GM12878 (cell line): ENCODE results near the gene COL4A2. TPM values are rescaled to one million over a fixed set of nuclear protein-coding genes. Genes with fewer than 3 reads are reported as not detected.

Experiments used
- ATAC-seq: fragments of 200-7000 bp; cut with Tn5 transposase; 3 replicates; pipeline ENCODE4 v1.9.1; 2020; ENCODE audit warnings: mild to moderate bottlenecking, moderate library complexity
- BruUV-seq: library from RNA; stranded (reverse); fragments of 400-500 nt; replicated peaks from 2 replicates; lab custom pipeline; 2021; lab: Mats Ljungman, UMichigan
- CTCF ChIA-PET: fragments of 300-600 bp; sonication (Branson Sonifier 250); formaldehyde crosslinking; extraction: SDS; loops from one replicate; lab custom pipeline; 2021; ENCODE audit warnings: inconsistent platforms; lab: Yijun Ruan, JAX
- POLR2A ChIA-PET: fragments of 350-600 bp; formaldehyde crosslinking; extraction: SDS; loops from one replicate; lab custom pipeline; 2021; ENCODE audit warnings: inconsistent platforms; lab: Charles Lee
- RAD21 ChIA-PET: fragments of 300-600 bp; sonication (Branson Sonifier 250); formaldehyde crosslinking; loops from one replicate; lab custom pipeline; 2023; ENCODE audit warnings: antibody characterized with exemption; ENCODE audit not compliant: unreplicated experiment; lab: Charles Lee
- SMC1A ChIA-PET: fragments of 300-600 bp; sonication (Branson Sonifier 250); formaldehyde crosslinking; loops from one replicate; lab custom pipeline; 2023; ENCODE audit not compliant: unreplicated experiment, uncharacterized antibody; lab: Charles Lee
- DNase-seq: peaks from one replicate; pipeline ENCODE4 v3.0.0-alpha.2; 2011; ENCODE audit warnings: low read depth, low spot score
- FAIRE-seq: peaks from 3 replicates; lab custom pipeline; 2011; peaks lifted over from hg19 to GRCh38; lab: Jason Lieb, UNC
- H2AFZ ChIP-seq: 2 replicates; pipeline ENCODE4 v1.6.0; 2011; ENCODE audit warnings: low read depth, low read length, control low read depth; ENCODE audit not compliant: control insufficient read depth
- H3K27ac ChIP-seq: 2 replicates; pipeline ENCODE4 v1.5.1; 2011; ENCODE audit warnings: control low read depth; ENCODE audit not compliant: control insufficient read depth, insufficient read depth
- H3K27me3 ChIP-seq, 2 experiments: replicated peaks in 1 of 2; 2 replicates each; pipeline versions ENCODE4 v1.6.0 to v1.6.1; 2011; ENCODE audit warnings: low read length in 1 of 2; ENCODE audit not compliant: control insufficient read depth in 2 of 2, insufficient read depth in 2 of 2
- H3K36me3 ChIP-seq, 2 experiments: 2 replicates each; pipeline ENCODE4 v1.5.1; 2011; ENCODE audit warnings: low read length in 1 of 2; ENCODE audit not compliant: control insufficient read depth in 2 of 2, insufficient read depth in 2 of 2
- H3K4me1 ChIP-seq: 2 replicates; pipeline ENCODE4 v1.6.1; 2011; ENCODE audit warnings: mild to moderate bottlenecking, low read length, moderate library complexity, mixed read lengths; ENCODE audit not compliant: control insufficient read depth, insufficient read depth
- H3K4me2 ChIP-seq: 2 replicates; pipeline ENCODE4 v1.6.0; 2011; ENCODE audit warnings: control low read depth; ENCODE audit not compliant: control insufficient read depth, insufficient read depth
- H3K4me3 ChIP-seq: fragments of 200-600 bp; sonication (generic); 2 replicates; pipeline ENCODE4 v1.5.1; 2016
- H3K79me2 ChIP-seq: 2 replicates; pipeline ENCODE4 v1.6.0; 2011; ENCODE audit warnings: low read length; ENCODE audit not compliant: control insufficient read depth, insufficient read depth
- H3K9ac ChIP-seq: 2 replicates; pipeline ENCODE4 v1.8.0; 2011; ENCODE audit warnings: low read length, control low read depth, mixed read lengths; ENCODE audit not compliant: control insufficient read depth, insufficient read depth
- H3K9me3 ChIP-seq: replicated peaks from 3 replicates; pipeline ENCODE4 v1.5.1; 2011; ENCODE audit warnings: mild to moderate bottlenecking, low read length; ENCODE audit not compliant: control insufficient read depth, insufficient read depth
- H4K20me1 ChIP-seq: 2 replicates; pipeline ENCODE4 v1.6.0; 2011; ENCODE audit not compliant: control insufficient read depth, insufficient read depth
- NR2F1 ChIP-seq: fragments of 450-650 bp; conservative IDR thresholded peaks from 2 replicates; pipeline ENCODE4 v1.6.1; 2017; ENCODE audit warnings: mild to moderate bottlenecking
- RAD21 ChIP-seq: IDR thresholded peaks from 2 replicates; pipeline ENCODE4 v1.6.1; 2011; ENCODE audit warnings: mild to moderate bottlenecking, low read depth, low read length, moderate library complexity; ENCODE audit not compliant: insufficient read depth
- WGBS: methylation state at CpG from one replicate; pipeline ENCODE4 v1.1.6; 2016; ENCODE audit warnings: low lambda C conversion rate; ENCODE audit not compliant: insufficient replicate concordance, insufficient coverage; ENCODE audit errors: missing lambda C conversion rate; 5-methylcytosine and 5-hydroxymethylcytosine counted together
- in situ Hi-C: fragments of 300-500 bp; cut with MboI; formaldehyde crosslinking; loops from 9 replicates; pipeline ENCODE4 v1.14.3; 2018; ENCODE audit warnings: mixed read lengths
- intact Hi-C: fragments of 100-400 bp; cut with micrococcal nuclease; formaldehyde crosslinking; loops from one replicate; pipeline ENCODE4 v1.14.2; 2022; ENCODE audit not compliant: unreplicated experiment
- polyA plus RNA-seq, 11 experiments: library from polyadenylated mRNA; depleted of rRNA in 4 of 11; unstranded in 6 of 11; stranded (reverse) in 5 of 11; fragments of >200 nt; fragmentation: Nextera tagmentation in 4 of 11; fragmentation: Illumina TruSeq in 1 of 11; extraction: Ambion mirVana in 4 of 11; extraction: Trizol in 1 of 11; gene quantifications; 1 replicate in 1 of 11; 2 replicates in 10 of 11; pipeline versions ENCODE4 v1.2.1 to v1.2.3, GENCODE V29; 2011 to 2016; ENCODE audit warnings: inconsistent platforms in 2 of 11, missing spikeins in 2 of 11, low read depth in 1 of 11
- total RNA-seq, 4 experiments: library from RNA; depleted of rRNA in 3 of 4; stranded (reverse); fragments of >200 nt in 3 of 4; fragmentation: Illumina TruSeq in 1 of 4; extraction: Trizol in 1 of 4; gene quantifications; 2 replicates each; pipeline versions ENCODE4 v1.2.1 to v1.2.3, GENCODE V29; 2013 to 2021
- TF ChIP-seq, protein P1 (sequence below): IDR thresholded peaks from 2 replicates; pipeline ENCODE4 v1.6.1; 2012; ENCODE audit warnings: low read length, inconsistent platforms
- TF ChIP-seq, protein P2 (sequence below): fragments of 450-650 bp; IDR thresholded peaks from 2 replicates; pipeline ENCODE4 v1.6.1; 2017; ENCODE audit warnings: antibody characterized with exemption, mild to moderate bottlenecking, moderate library complexity
- TF ChIP-seq, protein P3 (sequence below): fragments of 450-650 bp; IDR thresholded peaks from 2 replicates; pipeline ENCODE4 v1.6.1; 2018; ENCODE audit warnings: borderline replicate concordance, mild to moderate bottlenecking; ENCODE audit not compliant: partially characterized antibody

Gene COL4A2
- total and polyA plus RNA-seq, 10 of the 15 experiments (the other 5 are each of a cell fraction or from before 2014, with no cell fraction given) = 0.16 to 1.6 (median 0.62) TPM; not detected in 3

DNA sequence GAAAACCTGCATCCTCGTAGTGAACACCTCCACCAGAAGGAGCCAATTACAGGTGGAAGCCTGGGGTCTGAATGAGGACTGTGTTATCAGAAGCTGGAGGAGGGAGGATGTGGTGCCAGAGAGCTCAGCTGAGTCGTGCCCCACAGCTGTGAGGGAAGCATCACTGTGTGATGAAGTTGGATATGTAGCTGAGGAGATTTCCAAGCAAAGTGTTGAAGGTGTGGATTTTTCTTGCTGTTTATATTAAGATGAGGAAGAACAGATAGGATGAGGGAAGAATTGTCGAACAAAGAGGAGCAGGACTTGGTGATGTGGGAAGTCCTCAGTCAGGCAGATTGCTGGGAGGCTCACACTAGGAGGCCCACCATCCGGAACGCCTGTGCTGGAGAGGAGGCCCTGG lies 250.0 kb downstream of the COL4A2 start:
- H3K9ac ChIP-seq = no peak overlapping the region
- CTCF ChIA-PET = interaction anchor here (1.5 to 3.3 kb wide), 2 partner anchors 31 to 101 kb away, joined by 4 to 18 read pairs; no protein-coding TSS in a partner anchor
- WGBS = 66% methylated on average over 5 of the region's 5 CpGs
- H3K4me3 ChIP-seq = no peak overlapping the region
- TF ChIP-seq, protein P1, sequence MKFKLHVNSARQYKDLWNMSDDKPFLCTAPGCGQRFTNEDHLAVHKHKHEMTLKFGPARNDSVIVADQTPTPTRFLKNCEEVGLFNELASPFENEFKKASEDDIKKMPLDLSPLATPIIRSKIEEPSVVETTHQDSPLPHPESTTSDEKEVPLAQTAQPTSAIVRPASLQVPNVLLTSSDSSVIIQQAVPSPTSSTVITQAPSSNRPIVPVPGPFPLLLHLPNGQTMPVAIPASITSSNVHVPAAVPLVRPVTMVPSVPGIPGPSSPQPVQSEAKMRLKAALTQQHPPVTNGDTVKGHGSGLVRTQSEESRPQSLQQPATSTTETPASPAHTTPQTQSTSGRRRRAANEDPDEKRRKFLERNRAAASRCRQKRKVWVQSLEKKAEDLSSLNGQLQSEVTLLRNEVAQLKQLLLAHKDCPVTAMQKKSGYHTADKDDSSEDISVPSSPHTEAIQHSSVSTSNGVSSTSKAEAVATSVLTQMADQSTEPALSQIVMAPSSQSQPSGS = no peak
- TF ChIP-seq, protein P2, sequence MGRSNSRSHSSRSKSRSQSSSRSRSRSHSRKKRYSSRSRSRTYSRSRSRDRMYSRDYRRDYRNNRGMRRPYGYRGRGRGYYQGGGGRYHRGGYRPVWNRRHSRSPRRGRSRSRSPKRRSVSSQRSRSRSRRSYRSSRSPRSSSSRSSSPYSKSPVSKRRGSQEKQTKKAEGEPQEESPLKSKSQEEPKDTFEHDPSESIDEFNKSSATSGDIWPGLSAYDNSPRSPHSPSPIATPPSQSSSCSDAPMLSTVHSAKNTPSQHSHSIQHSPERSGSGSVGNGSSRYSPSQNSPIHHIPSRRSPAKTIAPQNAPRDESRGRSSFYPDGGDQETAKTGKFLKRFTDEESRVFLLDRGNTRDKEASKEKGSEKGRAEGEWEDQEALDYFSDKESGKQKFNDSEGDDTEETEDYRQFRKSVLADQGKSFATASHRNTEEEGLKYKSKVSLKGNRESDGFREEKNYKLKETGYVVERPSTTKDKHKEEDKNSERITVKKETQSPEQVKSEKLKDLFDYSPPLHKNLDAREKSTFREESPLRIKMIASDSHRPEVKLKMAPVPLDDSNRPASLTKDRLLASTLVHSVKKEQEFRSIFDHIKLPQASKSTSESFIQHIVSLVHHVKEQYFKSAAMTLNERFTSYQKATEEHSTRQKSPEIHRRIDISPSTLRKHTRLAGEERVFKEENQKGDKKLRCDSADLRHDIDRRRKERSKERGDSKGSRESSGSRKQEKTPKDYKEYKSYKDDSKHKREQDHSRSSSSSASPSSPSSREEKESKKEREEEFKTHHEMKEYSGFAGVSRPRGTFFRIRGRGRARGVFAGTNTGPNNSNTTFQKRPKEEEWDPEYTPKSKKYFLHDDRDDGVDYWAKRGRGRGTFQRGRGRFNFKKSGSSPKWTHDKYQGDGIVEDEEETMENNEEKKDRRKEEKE = no peak
- TF ChIP-seq RAD21 (no peak), NR2F1 (no peak)
- TF ChIP-seq, protein P3, sequence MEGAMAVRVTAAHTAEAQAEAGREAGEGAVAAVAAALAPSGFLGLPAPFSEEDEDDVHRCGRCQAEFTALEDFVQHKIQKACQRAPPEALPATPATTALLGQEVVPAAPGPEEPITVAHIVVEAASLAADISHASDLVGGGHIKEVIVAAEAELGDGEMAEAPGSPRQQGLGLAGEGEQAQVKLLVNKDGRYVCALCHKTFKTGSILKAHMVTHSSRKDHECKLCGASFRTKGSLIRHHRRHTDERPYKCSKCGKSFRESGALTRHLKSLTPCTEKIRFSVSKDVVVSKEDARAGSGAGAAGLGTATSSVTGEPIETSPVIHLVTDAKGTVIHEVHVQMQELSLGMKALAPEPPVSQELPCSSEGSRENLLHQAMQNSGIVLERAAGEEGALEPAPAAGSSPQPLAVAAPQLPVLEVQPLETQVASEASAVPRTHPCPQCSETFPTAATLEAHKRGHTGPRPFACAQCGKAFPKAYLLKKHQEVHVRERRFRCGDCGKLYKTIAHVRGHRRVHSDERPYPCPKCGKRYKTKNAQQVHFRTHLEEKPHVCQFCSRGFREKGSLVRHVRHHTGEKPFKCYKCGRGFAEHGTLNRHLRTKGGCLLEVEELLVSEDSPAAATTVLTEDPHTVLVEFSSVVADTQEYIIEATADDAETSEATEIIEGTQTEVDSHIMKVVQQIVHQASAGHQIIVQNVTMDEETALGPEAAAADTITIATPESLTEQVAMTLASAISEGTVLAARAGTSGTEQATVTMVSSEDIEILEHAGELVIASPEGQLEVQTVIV = no peak
- TF ChIP-seq, all 136 proteins: peak for 0
- FAIRE-seq = no peak
- POLR2A ChIA-PET = interaction anchor here (1.1 kb wide), 1 partner anchor 25 kb away, joined by 4 read pairs; no protein-coding TSS in a partner anchor
- Histone ChIP-seq H3K4me1 (no peaks in the 10 kb centered on the region; the same call in 1 of the 2 replicates), H3K9me3 (no peaks in the 10 kb centered on the region; the same call in 2 of the 3 replicates), H3K36me3 (no peaks in the 10 kb centered on the region; a peak in 1 of 4 replicates), H3K4me2 (no peak overlapping the region), H2AFZ (no peak overlapping the region), H3K79me2 (peaks cover 4% of the 10 kb centered on the region; the same call in 1 of the 2 replicates), H4K20me1 (no peaks in the 10 kb centered on the region; the same call in 1 of the 2 replicates), H3K27ac (no peak overlapping the region), H3K27me3 (no peaks in the 10 kb centered on the region)
- DNase-seq = no peak
- BruUV-seq = no TSS peak
- SMC1A ChIA-PET = interaction anchor here (1.3 kb wide), 1 partner anchor 94 kb away, joined by 3 read pairs; no protein-coding TSS in a partner anchor
- in situ Hi-C loops = no loop called here
- intact Hi-C loops = loop anchor here (10.0 kb wide), 1 partner anchor 1392 kb away; no protein-coding TSS in a partner anchor
- RAD21 ChIA-PET = interaction anchor here (1.3 to 1.4 kb wide), 3 partner anchors 19 to 101 kb away, joined by 3 to 5 read pairs (median 3); no protein-coding TSS in a partner anchor
- no peak for ATAC-seq
